ENCODE data around the gene ABHD8. TPM values are rescaled to one million over a fixed set of nuclear protein-coding genes. Genes with fewer than 3 reads are reported as not detected.
"Not testable (repeated sequence)": the region's sequence is repeated elsewhere in the genome, so short reads cannot be mapped to it uniquely, and the experiment has no call there.

Gene ABHD8
- total and polyA plus RNA-seq, 2 donors (not counting 1 experiment from before 2014, with no cell fraction given) = 3.9 to 16.8 TPM

GRCh38 chr19:17281391-17282304, 21.6 kb downstream of the ABHD8 start, which contains the start of gene ANKLE1:
ANKLE1 (plus strand) TSS chr19:17281901; CDS start chr19:17281921, 20 bp downstream.
- peak within 1 kb of the TSS; percentile 20 for H3K9ac ChIP-seq (ENCODE audit: insufficient read depth, low read length)
- DNase-seq (ENCODE audit: low read depth in 2 of 2) = no peak
- no peaks in the 10 kb centered on the region for H4K20me1 ChIP-seq (ENCODE audit: control insufficient read depth, extremely low read depth, insufficient read depth, low read length)
- H2AFZ ChIP-seq (ENCODE audit: low read length) = peak within 1 kb of the TSS; percentile 55
- peaks cover 6% of the 10 kb centered on the region for H3K36me3 ChIP-seq (ENCODE audit: control insufficient read depth, insufficient read depth, low read length)
- no peaks in the 10 kb centered on the region for H3K27me3 ChIP-seq (ENCODE audit: control insufficient read depth, insufficient read depth, low read length)
- H3K9me3 ChIP-seq (ENCODE audit: control insufficient read depth, insufficient read depth, low read depth, low read length) = no peaks in the 10 kb centered on the region
- peak within 1 kb of the TSS; percentile 75 for H3K4me2 ChIP-seq (ENCODE audit: extremely low read depth, insufficient read depth, low read length)
- H3K4me3 ChIP-seq (replicated peaks in 1 of 4; ENCODE audit: control extremely low read depth in 1 of 4, insufficient read depth in 1 of 4, low read depth in 3 of 4, low read length in 4 of 4) = peak within 1 kb of the TSS; percentile 11 to 48 (median 21)
- TF ChIP-seq EZH2 (IDR thresholded peaks at IDR 0.05; ENCODE audit: low read length, missing control alignments) = no peak
- no peak for TF ChIP-seq CTCF (conservative IDR thresholded peaks at IDR 0.05 in 1 of 2, IDR thresholded peaks at IDR 0.05 in 1 of 2; ENCODE audit: low read depth in 1 of 2, low read length in 2 of 2)
- H3K27ac ChIP-seq (ENCODE audit: insufficient read depth, low read length) = no peak within 1 kb of the TSS
- H3K79me2 ChIP-seq (ENCODE audit: control insufficient read depth, insufficient read depth, low read length) = no peaks in the 10 kb centered on the region
- H3K4me1 ChIP-seq (ENCODE audit: control insufficient read depth, extremely low read depth, insufficient read depth, low read length) = no peaks in the 10 kb centered on the region

GRCh38 chr19:17279436-17279835, 23.8 kb downstream of the ABHD8 start:
- Histone ChIP-seq H3K4me3 (replicated peaks in 1 of 4; ENCODE audit: control extremely low read depth in 1 of 4, insufficient read depth in 1 of 4, low read depth in 3 of 4, low read length in 4 of 4) (no peak overlapping the region), H3K9ac (ENCODE audit: insufficient read depth, low read length) (no peak overlapping the region), H3K79me2 (ENCODE audit: control insufficient read depth, insufficient read depth, low read length) (no peaks in the 10 kb centered on the region), H3K27me3 (ENCODE audit: control insufficient read depth, insufficient read depth, low read length) (no peaks in the 10 kb centered on the region), H3K4me2 (ENCODE audit: extremely low read depth, insufficient read depth, low read length) (no peak overlapping the region), H3K9me3 (ENCODE audit: control insufficient read depth, insufficient read depth, low read depth, low read length) (no peaks in the 10 kb centered on the region), H3K36me3 (ENCODE audit: control insufficient read depth, insufficient read depth, low read length) (peaks cover 9% of the 10 kb centered on the region), H3K27ac (ENCODE audit: insufficient read depth, low read length) (no peak overlapping the region), H2AFZ (ENCODE audit: low read length) (no peak overlapping the region), H4K20me1 (ENCODE audit: control insufficient read depth, extremely low read depth, insufficient read depth, low read length) (no peaks in the 10 kb centered on the region), H3K4me1 (ENCODE audit: control insufficient read depth, extremely low read depth, insufficient read depth, low read length) (no peaks in the 10 kb centered on the region)
- no peak for DNase-seq (ENCODE audit: low read depth in 2 of 2)
- TF ChIP-seq EZH2 (IDR thresholded peaks at IDR 0.05; ENCODE audit: low read length, missing control alignments) (no peak), CTCF (conservative IDR thresholded peaks at IDR 0.05 in 1 of 2, IDR thresholded peaks at IDR 0.05 in 1 of 2; ENCODE audit: low read depth in 1 of 2, low read length in 2 of 2) (no peak)

GRCh38 chr19:17275441-17276175, 27.6 kb downstream of the ABHD8 start:
- Histone ChIP-seq H3K27me3 (ENCODE audit: control insufficient read depth, insufficient read depth, low read length) (no peaks in the 10 kb centered on the region), H3K4me2 (ENCODE audit: extremely low read depth, insufficient read depth, low read length) (no peak overlapping the region), H3K9me3 (ENCODE audit: control insufficient read depth, insufficient read depth, low read depth, low read length) (no peaks in the 10 kb centered on the region), H3K36me3 (ENCODE audit: control insufficient read depth, insufficient read depth, low read length) (peaks cover 18% of the 10 kb centered on the region), H3K27ac (ENCODE audit: insufficient read depth, low read length) (no peak overlapping the region), H2AFZ (ENCODE audit: low read length) (no peak overlapping the region), H3K4me3 (replicated peaks in 1 of 4; ENCODE audit: control extremely low read depth in 1 of 4, insufficient read depth in 1 of 4, low read depth in 3 of 4, low read length in 4 of 4) (no peak overlapping the region), H3K4me1 (ENCODE audit: control insufficient read depth, extremely low read depth, insufficient read depth, low read length) (no peaks in the 10 kb centered on the region), H3K79me2 (ENCODE audit: control insufficient read depth, insufficient read depth, low read length) (no peaks in the 10 kb centered on the region), H3K9ac (ENCODE audit: insufficient read depth, low read length) (no peak overlapping the region), H4K20me1 (ENCODE audit: control insufficient read depth, extremely low read depth, insufficient read depth, low read length) (no peaks in the 10 kb centered on the region)
- no peak for TF ChIP-seq EZH2 (IDR thresholded peaks at IDR 0.05; ENCODE audit: low read length, missing control alignments)
- no peak for TF ChIP-seq CTCF (conservative IDR thresholded peaks at IDR 0.05 in 1 of 2, IDR thresholded peaks at IDR 0.05 in 1 of 2; ENCODE audit: low read depth in 1 of 2, low read length in 2 of 2)
- no peak for DNase-seq (ENCODE audit: low read depth in 2 of 2)

GRCh38 chr19:17274892-17275291, 28.3 kb downstream of the ABHD8 start:
- H3K4me1 ChIP-seq (ENCODE audit: control insufficient read depth, extremely low read depth, insufficient read depth, low read length); H3K79me2 ChIP-seq (ENCODE audit: control insufficient read depth, insufficient read depth, low read length); H4K20me1 ChIP-seq (ENCODE audit: control insufficient read depth, extremely low read depth, insufficient read depth, low read length); H3K9me3 ChIP-seq (ENCODE audit: control insufficient read depth, insufficient read depth, low read depth, low read length); H3K4me2 ChIP-seq (ENCODE audit: extremely low read depth, insufficient read depth, low read length); DNase-seq (ENCODE audit: low read depth in 2 of 2); H3K4me3 ChIP-seq (replicated peaks in 1 of 4; ENCODE audit: control extremely low read depth in 1 of 4, insufficient read depth in 1 of 4, low read depth in 3 of 4, low read length in 4 of 4); H3K27ac ChIP-seq (ENCODE audit: insufficient read depth, low read length); H3K9ac ChIP-seq (ENCODE audit: insufficient read depth, low read length); H3K27me3 ChIP-seq (ENCODE audit: control insufficient read depth, insufficient read depth, low read length); H2AFZ ChIP-seq (ENCODE audit: low read length): not testable (repeated sequence)
- H3K36me3 ChIP-seq (ENCODE audit: control insufficient read depth, insufficient read depth, low read length) = peaks cover 21% of the 10 kb centered on the region
